Esophagus muscularis mucosa (tissue), 4 donors: ENCODE data around the gene TUBAL3. TPM values are rescaled to one million over a fixed set of nuclear protein-coding genes. Genes with fewer than 3 reads are reported as not detected.

ENCODE experiments used
- DNase-seq: peaks from one replicate; pipeline ENCODE4 v3.0.0-alpha.2; 2017; ENCODE audit errors: extremely low spot score
- H3K27ac ChIP-seq, 4 donors: fragments of 200-600 bp; sonication (generic); replicated peaks in 1 of 4; 1 replicate in 3 of 4; 2 replicates in 1 of 4; pipeline ENCODE4 v1.5.1; 2016 to 2019; ENCODE audit warnings: mild to moderate bottlenecking in 1 of 4
- H3K27me3 ChIP-seq, 4 donors: fragments of 200-600 bp; sonication (generic); one replicate each; pipeline versions ENCODE4 v1.5.1 to v1.6.0; 2016 to 2019
- H3K36me3 ChIP-seq, 4 donors: fragments of 200-600 bp; sonication (generic); one replicate each; pipeline ENCODE4 v1.5.1; 2016 to 2019
- H3K4me1 ChIP-seq, 4 donors: fragments of 200-600 bp; sonication (generic); one replicate each; pipeline ENCODE4 v1.5.1; 2016 to 2019
- H3K4me3 ChIP-seq, 4 donors: fragments of 200-600 bp; sonication (generic); 1 replicate in 2 of 4; 2 replicates in 2 of 4; pipeline ENCODE4 v1.5.1; 2016 to 2019; ENCODE audit warnings: mild to moderate bottlenecking in 4 of 4, moderate library complexity in 1 of 4
- H3K9me3 ChIP-seq, 4 donors: fragments of 200-600 bp; sonication (generic); 1 replicate in 3 of 4; 2 replicates in 1 of 4; pipeline ENCODE4 v1.5.1; 2016 to 2019
- CTCF ChIP-seq, 3 experiments: fragments of 200-600 bp in 2 of 3; fragments of 450-650 bp in 1 of 3; sonication (generic) in 2 of 3; IDR thresholded peaks; one replicate each; pipeline ENCODE4 v1.5.1; 2017 to 2019; ENCODE audit warnings: antibody characterized with exemption in 3 of 3, mild to moderate bottlenecking in 2 of 3, moderate library complexity in 1 of 3
- EP300 ChIP-seq: sonication (generic); formaldehyde crosslinking; IDR thresholded peaks from one replicate; pipeline ENCODE4 v1.6.1; 2017; ENCODE audit warnings: antibody characterized with exemption
- POLR2A ChIP-seq: fragments of 450-650 bp; IDR thresholded peaks from one replicate; pipeline ENCODE4 v1.6.1; 2017; ENCODE audit warnings: antibody characterized with exemption, moderate library complexity, mild to moderate bottlenecking, low read depth
- POLR2AphosphoS5 ChIP-seq, 2 donors: sonication (generic); formaldehyde crosslinking; IDR thresholded peaks; one replicate each; pipeline ENCODE4 v1.6.1; 2017; ENCODE audit warnings: antibody characterized with exemption in 2 of 2
- WGBS: methylation state at CpG from one replicate; pipeline ENCODE4 v1.1.5; 2018; 5-methylcytosine and 5-hydroxymethylcytosine counted together
- intact Hi-C: fragments of 100-400 bp; cut with DNase I; formaldehyde crosslinking; loops from one replicate; pipeline ENCODE4 v1.15.1; 2023
- total RNA-seq, 4 donors: library from RNA; depleted of rRNA; stranded (reverse); fragments of >200 nt; gene quantifications; one replicate each; pipeline versions ENCODE4 v1.1.0 to v1.2.1, GENCODE V29; 2016

The TUBAL3 gene
- total RNA-seq = under 1 TPM in 3 of 4 donors, not detected in 1; 0.34 to 0.66 (median 0.52) TPM

GRCh38 chr10:5404208-5405041 is at the start of gene TUBAL3:
Gene TUBAL3, minus strand, starts transcription at chr10:5404828. Its CDS starts 36 bp downstream, at chr10:5404792.
- H3K9me3 ChIP-seq = no peaks in the 10 kb centered on the region
- no peaks in the 10 kb centered on the region for H3K27me3 ChIP-seq
- TF ChIP-seq CTCF (IDR thresholded peaks at IDR 0.05) (no peak), POLR2AphosphoS5 (IDR thresholded peaks at IDR 0.05) (peak in 1 of 2 donors; percentile 22), POLR2A (no peak), EP300 (no peak)
- intact Hi-C loops = no loop called here
- DNase-seq = no peak
- no peak within 1 kb of the TSS for H3K4me3 ChIP-seq
- no peak within 1 kb of the TSS for H3K27ac ChIP-seq
- no peaks in the 10 kb centered on the region for H3K36me3 ChIP-seq
- H3K4me1 ChIP-seq = no peaks in the 10 kb centered on the region
- 70% methylated on average over 8 of the region's 8 CpGs for WGBS

GRCh38 chr10:5453749-5454489 is 49.3 kb upstream of the TUBAL3 start:
- no peaks in the 10 kb centered on the region for H3K27me3 ChIP-seq
- H3K9me3 ChIP-seq = no peaks in the 10 kb centered on the region
- 87% methylated on average over 13 of the region's 13 CpGs for WGBS
- intact Hi-C loops = no loop called here
- DNase-seq = no peak
- H3K4me3 ChIP-seq = no peak overlapping the region
- H3K36me3 ChIP-seq = peaks cover 51 to 74% (median 64%) of the 10 kb centered on the region in 4 donors
- H3K4me1 ChIP-seq = peaks cover 0 to 19% (median 16%) of the 10 kb centered on the region in 4 donors
- TF ChIP-seq CTCF (IDR thresholded peaks at IDR 0.05) (no peak), POLR2AphosphoS5 (IDR thresholded peaks at IDR 0.05) (no peak), EP300 (no peak), POLR2A (no peak)
- peak overlapping the region in 1 of 4 donors; percentile 6 for H3K27ac ChIP-seq

GRCh38 chr10:5450605-5451384 is 46.2 kb upstream of the TUBAL3 start:
- no peak for TF ChIP-seq CTCF (IDR thresholded peaks at IDR 0.05)
- TF ChIP-seq EP300 = no peak
- TF ChIP-seq POLR2A = no peak
- Histone ChIP-seq H3K9me3 (no peaks in the 10 kb centered on the region), H3K36me3 (peaks cover 35 to 42% (median 39%) of the 10 kb centered on the region in 4 donors), H3K4me3 (peak overlapping the region; percentile 59 to 74 (median 66)), H3K4me1 (peaks cover 5 to 24% (median 21%) of the 10 kb centered on the region in 4 donors), H3K27ac (peak overlapping the region; percentile 44 to 85 (median 75)), H3K27me3 (no peaks in the 10 kb centered on the region)
- intact Hi-C loops = no loop called here
- DNase-seq = no peak
- 66% methylated on average over 4 of the region's 4 CpGs for WGBS

GRCh38 chr10:5449823-5450222 is 45.2 kb upstream of the TUBAL3 start:
- DNase-seq = no peak
- peaks cover 6 to 33% (median 29%) of the 10 kb centered on the region in 4 donors for H3K4me1 ChIP-seq
- TF ChIP-seq CTCF (IDR thresholded peaks at IDR 0.05) (peak in 1 of 3 experiments; percentile 30), EP300 (no peak), POLR2AphosphoS5 (IDR thresholded peaks at IDR 0.05) (peak; percentile 79 to 89), POLR2A (no peak)
- H3K9me3 ChIP-seq = no peaks in the 10 kb centered on the region
- peak overlapping the region; percentile 59 to 74 (median 66) for H3K4me3 ChIP-seq
- H3K36me3 ChIP-seq = peaks cover 28 to 33% (median 29%) of the 10 kb centered on the region in 4 donors
- intact Hi-C loops = loop anchor here (2.0 kb wide), 1 partner anchor 109 kb away; no protein-coding TSS in a partner anchor
- H3K27ac ChIP-seq = peak overlapping the region; percentile 74 to 85 (median 78)
- 31% methylated on average over 8 of the region's 8 CpGs for WGBS
- H3K27me3 ChIP-seq = no peaks in the 10 kb centered on the region
